Osteoblast (primary cell): ENCODE measurements around the gene POU4F1. TPM values are rescaled to one million over a fixed set of nuclear protein-coding genes. Genes with fewer than 3 reads are reported as not detected.

Experiments
- DNase-seq: peaks from one replicate; pipeline ENCODE4 v3.0.0; 2011; ENCODE audit warnings: low spot score, mixed read lengths; ENCODE audit not compliant: insufficient read length; ENCODE audit errors: missing footprints
- H2AFZ ChIP-seq: 2 replicates; pipeline ENCODE4 v1.6.0; 2011; ENCODE audit warnings: mild to moderate bottlenecking, low read length
- H3K27ac ChIP-seq: 2 replicates; pipeline ENCODE4 v1.5.1; 2011; ENCODE audit warnings: mild to moderate bottlenecking, low read depth, low read length, moderate library complexity
- H3K27me3 ChIP-seq: 2 replicates; pipeline ENCODE4 v1.6.0; 2012; ENCODE audit warnings: mild to moderate bottlenecking, control low read depth, inconsistent platforms, low read length, moderate library complexity; ENCODE audit not compliant: insufficient read depth
- H3K36me3 ChIP-seq: 2 replicates; pipeline ENCODE4 v1.5.1; 2011; ENCODE audit warnings: mild to moderate bottlenecking, low read length, control low read depth, moderate library complexity; ENCODE audit not compliant: insufficient read depth
- H3K4me1 ChIP-seq: 2 replicates; pipeline ENCODE4 v1.5.1; 2011; ENCODE audit warnings: mild to moderate bottlenecking, low read length, control low read depth, moderate library complexity; ENCODE audit not compliant: insufficient read depth
- H3K4me2 ChIP-seq: 2 replicates; pipeline ENCODE4 v1.6.0; 2011; ENCODE audit warnings: mild to moderate bottlenecking, low read length; ENCODE audit not compliant: insufficient read depth
- H3K4me3 ChIP-seq: fragments of 200-600 bp; sonication (generic); 3 replicates; pipeline ENCODE4 v1.5.1; 2012; ENCODE audit warnings: mild to moderate bottlenecking, low read length, inconsistent platforms; ENCODE audit not compliant: insufficient read depth
- H3K79me2 ChIP-seq: 2 replicates; pipeline ENCODE4 v1.6.0; 2012; ENCODE audit warnings: mild to moderate bottlenecking, low read length, control low read depth, inconsistent platforms; ENCODE audit not compliant: insufficient read depth
- H3K9me3 ChIP-seq: 2 replicates; pipeline ENCODE4 v1.5.1; 2011; ENCODE audit warnings: low read depth, low read length, control low read depth
- H4K20me1 ChIP-seq: 2 replicates; pipeline ENCODE4 v1.6.0; 2012; ENCODE audit warnings: mild to moderate bottlenecking, low read length, control low read depth; ENCODE audit not compliant: insufficient read depth
- CTCF ChIP-seq: IDR thresholded peaks from 2 replicates; pipeline ENCODE4 v1.5.1; 2011; ENCODE audit warnings: mild to moderate bottlenecking, low read depth, low read length, moderate library complexity; ENCODE audit errors: extremely low read depth
- total RNA-seq: library from RNA; depleted of rRNA; stranded (reverse); fragments of >200 nt; gene quantifications from 2 replicates; pipeline ENCODE4 v1.2.3, GENCODE V29; 2012

Gene POU4F1
- total RNA-seq, 1 donor: not detected

- no peak overlapping the region for H3K4me3 ChIP-seq
- no peak overlapping the region for H3K27ac ChIP-seq
- no peak for TF ChIP-seq CTCF
- H3K36me3 ChIP-seq: no peaks in the 10 kb centered on the region
- no peaks in the 10 kb centered on the region for H3K79me2 ChIP-seq
- H3K4me2 ChIP-seq: no peak overlapping the region
- no peak for DNase-seq
- no peaks in the 10 kb centered on the region for H4K20me1 ChIP-seq
- H2AFZ ChIP-seq: no peak overlapping the region
- no peaks in the 10 kb centered on the region for H3K27me3 ChIP-seq
- H3K9me3 ChIP-seq: no peaks in the 10 kb centered on the region
- no peaks in the 10 kb centered on the region for H3K4me1 ChIP-seq
Measured at GRCh38 chr13:78630511-78630910, 27.2 kb upstream of the POU4F1 start.

GRCh38 chr13:78625384-78625783 lies 22.0 kb upstream of the POU4F1 start:
- H3K79me2 ChIP-seq: no peaks in the 10 kb centered on the region
- H3K9me3 ChIP-seq: no peaks in the 10 kb centered on the region
- H3K4me1 ChIP-seq: no peaks in the 10 kb centered on the region
- DNase-seq: no peak
- TF ChIP-seq CTCF: no peak
- no peak overlapping the region for H3K4me2 ChIP-seq
- no peaks in the 10 kb centered on the region for H4K20me1 ChIP-seq
- H3K27ac ChIP-seq: no peak overlapping the region
- H3K4me3 ChIP-seq: no peak overlapping the region
- H3K36me3 ChIP-seq: no peaks in the 10 kb centered on the region
- H3K27me3 ChIP-seq: no peaks in the 10 kb centered on the region
- no peak overlapping the region for H2AFZ ChIP-seq

GRCh38 chr13:78623132-78623531 lies 19.8 kb upstream of the POU4F1 start:
- no peaks in the 10 kb centered on the region for H3K9me3 ChIP-seq
- no peaks in the 10 kb centered on the region for H3K79me2 ChIP-seq
- H3K27me3 ChIP-seq: no peaks in the 10 kb centered on the region

GRCh38 chr13:78620936-78621470 lies 17.7 kb upstream of the POU4F1 start:
- H3K4me3 ChIP-seq: no peak overlapping the region
- no peaks in the 10 kb centered on the region for H3K27me3 ChIP-seq
- H2AFZ ChIP-seq: no peak overlapping the region
- H4K20me1 ChIP-seq: no peaks in the 10 kb centered on the region
- DNase-seq: no peak
- peaks cover 5% of the 10 kb centered on the region for H3K36me3 ChIP-seq
- no peak overlapping the region for H3K4me2 ChIP-seq
- no peaks in the 10 kb centered on the region for H3K4me1 ChIP-seq
- TF ChIP-seq CTCF: no peak
- H3K9me3 ChIP-seq: no peaks in the 10 kb centered on the region
- no peak overlapping the region for H3K27ac ChIP-seq
- H3K79me2 ChIP-seq: no peaks in the 10 kb centered on the region

More at GRCh38 chr13:78623132-78623531, 19.8 kb upstream of the POU4F1 start:
- no peak for DNase-seq
- no peak for TF ChIP-seq CTCF
- Histone ChIP-seq H3K36me3 (no peaks in the 10 kb centered on the region), H4K20me1 (no peaks in the 10 kb centered on the region), H3K27ac (no peak overlapping the region), H3K4me3 (no peak overlapping the region), H3K4me1 (no peaks in the 10 kb centered on the region), H2AFZ (no peak overlapping the region), H3K4me2 (no peak overlapping the region)
